ENCODE data around the gene SND1.

SND1 gene

DNA sequence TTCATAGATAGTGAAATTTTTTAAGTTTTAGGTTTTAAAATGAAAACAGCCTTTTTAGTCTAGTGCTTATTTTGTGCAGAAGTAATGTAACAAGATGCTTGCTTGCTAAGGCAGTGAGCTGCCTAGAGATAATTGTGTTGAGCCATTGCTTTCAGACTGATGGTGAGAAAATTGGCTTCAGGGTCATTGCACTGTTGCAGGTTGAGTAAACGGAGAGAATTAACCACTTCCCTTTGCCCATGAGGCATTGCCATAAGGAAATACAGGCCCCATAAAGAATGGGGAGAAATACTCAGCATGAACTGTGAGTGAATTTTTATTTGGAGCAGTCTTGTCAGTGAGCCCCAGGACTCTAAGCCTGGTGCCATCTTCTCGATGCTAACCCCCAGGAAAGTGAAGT is 238.7 kb downstream of the SND1 start:
- TF ChIP-seq, protein P1, sequence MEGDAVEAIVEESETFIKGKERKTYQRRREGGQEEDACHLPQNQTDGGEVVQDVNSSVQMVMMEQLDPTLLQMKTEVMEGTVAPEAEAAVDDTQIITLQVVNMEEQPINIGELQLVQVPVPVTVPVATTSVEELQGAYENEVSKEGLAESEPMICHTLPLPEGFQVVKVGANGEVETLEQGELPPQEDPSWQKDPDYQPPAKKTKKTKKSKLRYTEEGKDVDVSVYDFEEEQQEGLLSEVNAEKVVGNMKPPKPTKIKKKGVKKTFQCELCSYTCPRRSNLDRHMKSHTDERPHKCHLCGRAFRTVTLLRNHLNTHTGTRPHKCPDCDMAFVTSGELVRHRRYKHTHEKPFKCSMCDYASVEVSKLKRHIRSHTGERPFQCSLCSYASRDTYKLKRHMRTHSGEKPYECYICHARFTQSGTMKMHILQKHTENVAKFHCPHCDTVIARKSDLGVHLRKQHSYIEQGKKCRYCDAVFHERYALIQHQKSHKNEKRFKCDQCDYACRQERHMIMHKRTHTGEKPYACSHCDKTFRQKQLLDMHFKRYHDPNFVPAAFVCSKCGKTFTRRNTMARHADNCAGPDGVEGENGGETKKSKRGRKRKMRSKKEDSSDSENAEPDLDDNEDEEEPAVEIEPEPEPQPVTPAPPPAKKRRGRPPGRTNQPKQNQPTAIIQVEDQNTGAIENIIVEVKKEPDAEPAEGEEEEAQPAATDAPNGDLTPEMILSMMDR (IDR thresholded peaks at IDR 0.05): no peak

DNA sequence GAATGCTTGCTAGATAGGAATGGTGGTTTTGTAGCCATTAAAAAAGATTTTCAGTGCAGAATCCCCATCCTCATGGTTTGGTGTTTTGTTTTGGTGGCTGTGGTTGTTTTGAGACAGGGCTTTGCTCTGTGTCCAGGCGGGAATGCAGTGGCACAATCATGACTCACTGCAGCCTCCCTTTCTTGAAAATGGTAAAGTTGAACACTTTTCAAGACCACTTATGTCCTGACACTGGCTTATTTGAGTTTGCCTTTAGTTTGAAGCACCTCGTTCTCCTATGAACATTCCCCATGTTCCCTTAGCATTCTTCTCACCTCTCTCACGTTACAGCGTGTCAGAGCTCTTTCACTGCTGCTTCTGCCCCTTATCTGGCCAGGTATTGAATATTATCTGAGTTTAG is 239.2 kb downstream of the SND1 start:
- TF ChIP-seq, protein P1 (IDR thresholded peaks at IDR 0.05): no peak

DNA sequence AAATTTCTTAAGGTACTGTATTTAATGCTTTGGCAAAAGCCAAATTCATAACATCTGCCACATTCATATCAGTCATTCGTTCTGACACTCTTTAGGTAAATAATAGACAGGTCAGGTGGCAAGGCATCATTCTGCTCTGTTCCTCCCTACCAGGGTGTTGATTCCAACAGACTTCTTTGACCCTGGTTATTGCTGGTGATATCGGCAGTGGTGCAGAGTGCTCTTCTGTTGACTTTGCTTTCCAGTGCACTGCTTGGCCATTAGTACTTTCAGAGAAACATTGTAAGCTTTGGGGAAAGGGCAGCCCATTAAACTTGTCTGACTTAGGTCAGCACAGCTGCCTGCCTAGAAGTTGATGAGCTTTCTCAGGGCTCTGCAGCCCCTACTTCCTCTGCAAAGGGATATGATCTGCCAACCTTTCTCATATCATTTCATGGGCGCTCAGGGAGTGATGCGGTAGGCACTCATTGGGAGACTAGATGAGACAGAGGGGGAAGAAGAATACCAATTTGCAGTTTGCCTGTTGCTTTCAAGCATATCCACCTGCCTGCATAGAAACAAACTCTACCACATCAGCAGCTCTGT is 240.0 kb downstream of the SND1 start:
- TF ChIP-seq, protein P1 (IDR thresholded peaks at IDR 0.05): no peak

DNA sequence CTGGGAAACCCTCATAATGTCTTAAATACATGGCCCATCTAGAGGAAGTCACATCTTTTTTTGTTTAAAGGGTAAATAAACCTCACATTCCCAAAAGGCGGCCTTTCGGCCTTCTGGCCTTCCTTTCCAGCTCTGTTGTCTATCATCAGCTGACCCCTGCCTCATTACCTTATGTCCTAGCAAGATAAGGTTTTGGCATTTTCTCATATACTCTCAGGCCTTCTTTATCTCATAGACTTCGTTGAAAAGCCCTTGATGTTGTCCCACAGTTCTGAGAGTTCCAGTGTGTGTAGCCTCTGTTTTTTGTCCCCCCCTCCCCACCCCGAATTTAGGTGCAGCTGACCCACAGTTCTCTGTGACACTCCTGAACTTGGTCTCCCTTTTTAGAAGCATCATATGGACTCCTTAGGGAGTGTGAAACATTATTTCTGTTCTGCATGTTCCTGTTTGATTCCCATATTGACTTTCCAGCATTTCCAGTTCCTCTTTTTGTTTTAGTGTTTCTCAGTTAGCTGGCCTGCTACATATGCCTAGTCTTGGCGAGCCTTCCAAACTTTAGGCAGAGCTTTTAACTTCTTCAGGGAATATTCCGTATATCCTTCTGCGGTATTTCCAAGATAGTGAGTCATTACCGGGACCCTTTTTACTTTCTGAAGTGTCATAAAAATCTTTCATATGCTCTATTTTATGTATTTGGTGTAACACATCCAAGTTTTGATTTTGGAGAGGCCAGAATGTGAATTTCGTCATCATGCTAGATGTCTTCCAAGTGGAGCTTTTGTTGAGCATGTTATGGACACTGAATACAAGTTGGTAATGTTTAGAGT is 240.7 kb downstream of the SND1 start:
- TF ChIP-seq, protein P1 (IDR thresholded peaks at IDR 0.05): no peak

DNA sequence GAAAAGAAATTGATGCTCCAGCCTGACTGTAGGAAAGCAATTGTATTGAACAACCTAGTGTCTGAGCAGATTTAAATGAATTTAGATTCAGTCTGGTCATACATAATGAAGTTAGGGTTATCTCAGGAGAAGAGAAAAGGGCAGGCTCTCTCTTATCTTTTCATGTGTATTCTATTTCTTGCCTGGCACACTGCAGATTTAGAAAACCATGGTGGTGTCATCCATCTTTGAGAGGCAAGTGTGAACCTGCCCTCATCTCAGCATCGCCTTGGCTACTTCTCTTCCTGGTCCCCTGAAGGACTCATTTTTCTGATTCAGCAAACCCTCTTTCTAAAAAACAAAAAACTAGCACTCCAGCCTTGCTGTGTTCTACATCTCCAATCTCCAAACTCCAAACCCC is 241.6 kb downstream of the SND1 start:
- TF ChIP-seq, protein P1 (IDR thresholded peaks at IDR 0.05): no peak

DNA sequence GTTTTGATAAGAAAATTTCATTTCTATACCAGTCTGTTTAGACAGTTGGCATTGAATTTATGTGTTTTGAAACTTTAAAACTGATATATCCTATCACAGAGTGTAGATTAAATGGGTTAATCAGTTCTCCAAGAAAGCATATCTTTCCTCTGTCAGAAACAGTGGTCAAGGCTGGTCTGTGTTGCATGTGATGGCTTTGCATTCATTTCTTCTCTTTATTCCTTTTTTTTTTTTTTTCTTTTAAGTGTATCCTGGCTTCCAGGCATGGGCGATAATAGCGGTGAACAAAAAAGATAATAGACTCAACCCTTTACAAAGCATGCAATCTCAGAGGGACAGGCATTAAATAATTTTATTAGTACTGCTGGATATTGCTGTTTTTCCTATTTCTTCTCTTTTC is 242.6 kb downstream of the SND1 start:
- TF ChIP-seq, protein P1 (IDR thresholded peaks at IDR 0.05): no peak

DNA sequence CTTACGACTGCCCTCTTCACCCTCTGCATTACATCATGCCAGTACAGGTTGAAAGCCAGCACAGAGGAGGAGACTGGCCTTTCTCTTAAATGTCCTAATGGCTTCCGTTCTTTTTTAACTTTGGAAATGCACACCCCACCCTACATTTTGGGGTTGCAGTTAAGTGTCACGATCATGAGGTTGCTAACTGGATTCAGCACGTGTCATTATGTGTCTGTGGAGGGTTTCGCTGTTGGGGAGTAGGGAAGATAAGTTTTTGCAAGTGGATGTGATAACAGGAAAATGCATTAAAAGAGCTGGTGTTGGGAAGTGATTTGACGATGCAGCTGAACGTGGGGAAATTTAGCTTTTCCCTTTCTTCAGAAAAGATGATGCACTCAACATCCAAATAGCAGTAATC is 243.4 kb downstream of the SND1 start:
- TF ChIP-seq, protein P1 (IDR thresholded peaks at IDR 0.05): no peak

Data from LNCAP (cell line).